Endothelial cell of umbilical vein (primary cell): ENCODE data around the gene IQCB1. TPM values are rescaled to one million over a fixed set of nuclear protein-coding genes. Genes with fewer than 3 reads are reported as not detected.

Experiments used
- BruUV-seq: library from RNA; stranded (reverse); fragments of 400-500 nt; replicated peaks from 2 replicates; lab custom pipeline; 2021; lab: Mats Ljungman, UMichigan
- CTCF ChIA-PET: fragments of 300-600, 350-600 bp; sonication (Branson Sonifier 250); formaldehyde crosslinking; loops from one replicate; lab custom pipeline; 2021; ENCODE audit warnings: antibody characterized with exemption, inconsistent platforms; lab: Charles Lee
- POLR2A ChIA-PET: fragments of 300-600, 350-600 bp; sonication (Branson Sonifier 250); formaldehyde crosslinking; loops from one replicate; lab custom pipeline; 2021; ENCODE audit warnings: antibody characterized with exemption, inconsistent platforms; lab: Charles Lee
- DNase-seq: peaks from one replicate; pipeline ENCODE4 v3.0.0-alpha.2; 2011; ENCODE audit warnings: low read depth, low spot score
- FAIRE-seq: peaks from 2 replicates; lab custom pipeline; 2011; peaks lifted over from hg19 to GRCh38; lab: Jason Lieb, UNC
- H2AFZ ChIP-seq: 2 replicates; pipeline ENCODE4 v1.6.0; 2012; ENCODE audit warnings: low read depth, low read length, control low read depth, inconsistent platforms
- H3K27ac ChIP-seq: 2 replicates; pipeline ENCODE4 v1.5.1; 2011; ENCODE audit warnings: low read depth, mild to moderate bottlenecking, control low read depth, low read length, moderate library complexity; ENCODE audit not compliant: insufficient read depth
- H3K27me3 ChIP-seq, 2 experiments: 2 replicates each; pipeline versions ENCODE4 v1.6.0 to v1.6.1; 2011; ENCODE audit warnings: low read length in 2 of 2, mixed read lengths in 1 of 2; ENCODE audit not compliant: control insufficient read depth in 2 of 2, insufficient read depth in 2 of 2
- H3K36me3 ChIP-seq, 2 experiments: 2 replicates in 1 of 2; 3 replicates in 1 of 2; pipeline ENCODE4 v1.5.1; 2011; ENCODE audit warnings: low read length in 2 of 2, mild to moderate bottlenecking in 1 of 2, moderate library complexity in 1 of 2; ENCODE audit not compliant: control insufficient read depth in 2 of 2, insufficient read depth in 2 of 2; ENCODE audit errors: extremely low read depth in 1 of 2
- H3K4me1 ChIP-seq: 3 replicates; pipeline ENCODE4 v1.5.1; 2011; ENCODE audit warnings: mild to moderate bottlenecking, low read length; ENCODE audit not compliant: control insufficient read depth, insufficient read depth; ENCODE audit errors: extremely low read depth
- H3K4me2 ChIP-seq: 2 replicates; pipeline ENCODE4 v1.6.1; 2011; ENCODE audit warnings: low read length, control low read depth, mixed read lengths; ENCODE audit not compliant: insufficient read depth
- H3K4me3 ChIP-seq, 3 experiments: fragments of 200-600 bp in 1 of 3; sonication (generic), shearing (Covaris generic) in 1 of 3; replicated peaks in 1 of 3; 2 replicates each; pipeline ENCODE4 v1.5.1; 2011 to 2016; ENCODE audit warnings: control low read depth in 3 of 3, low read length in 3 of 3, mild to moderate bottlenecking in 2 of 3, inconsistent platforms in 1 of 3, low read depth in 1 of 3, moderate library complexity in 1 of 3; ENCODE audit not compliant: insufficient read depth in 1 of 3
- H3K79me2 ChIP-seq: 2 replicates; pipeline ENCODE4 v1.6.0; 2012; ENCODE audit warnings: low read length, inconsistent platforms; ENCODE audit not compliant: control insufficient read depth, insufficient read depth
- H3K9ac ChIP-seq: replicated peaks from 2 replicates; pipeline ENCODE3; 2011; ENCODE audit warnings: low read length, control low read depth; ENCODE audit not compliant: insufficient read depth; ENCODE audit errors: extremely low read depth
- H3K9me1 ChIP-seq: replicated peaks from 3 replicates; pipeline ENCODE4 v1.6.0; 2011; ENCODE audit warnings: mild to moderate bottlenecking, low read length; ENCODE audit not compliant: control insufficient read depth, insufficient read depth; ENCODE audit errors: extremely low read depth
- H3K9me3 ChIP-seq: replicated peaks from 2 replicates; pipeline ENCODE4 v1.5.1; 2012; ENCODE audit warnings: low read length, inconsistent platforms; ENCODE audit not compliant: control insufficient read depth, insufficient read depth
- H4K20me1 ChIP-seq: replicated peaks from 2 replicates; pipeline ENCODE3; 2011; ENCODE audit warnings: mild to moderate bottlenecking, low read length; ENCODE audit not compliant: control insufficient read depth, insufficient read depth; ENCODE audit errors: extremely low read depth
- CTCF ChIP-seq, 2 donors: IDR thresholded peaks; 1 replicate in 1 of 2; 2 replicates in 1 of 2; pipeline ENCODE4 v1.5.1; 2011; ENCODE audit warnings: low read length in 2 of 2, mild to moderate bottlenecking in 2 of 2, moderate library complexity in 2 of 2, control low read depth in 1 of 2, inconsistent platforms in 1 of 2, low read depth in 1 of 2; ENCODE audit not compliant: insufficient read depth in 1 of 2; ENCODE audit errors: extremely low read depth in 1 of 2
- EZH2 ChIP-seq: IDR thresholded peaks from 2 replicates; pipeline ENCODE4 v1.6.1; 2012; ENCODE audit warnings: borderline replicate concordance, low read depth, mild to moderate bottlenecking, moderate library complexity, low read length, inconsistent platforms; ENCODE audit not compliant: severe bottlenecking
- FOS ChIP-seq: IDR thresholded peaks from 2 replicates; pipeline ENCODE4 v1.6.1; 2011; ENCODE audit warnings: mild to moderate bottlenecking, low read length, moderate library complexity, borderline replicate concordance; ENCODE audit not compliant: insufficient read depth
- GATA2 ChIP-seq: IDR thresholded peaks from 2 replicates; pipeline ENCODE4 v1.7.0; 2011; ENCODE audit warnings: low read depth, mild to moderate bottlenecking, moderate library complexity, mixed read lengths, low read length; ENCODE audit not compliant: insufficient read length, insufficient read depth
- JUN ChIP-seq: IDR thresholded peaks from 2 replicates; pipeline ENCODE4 v1.6.1; 2011; ENCODE audit warnings: borderline replicate concordance, low read depth; ENCODE audit not compliant: insufficient read length, insufficient read depth
- MYC ChIP-seq: IDR thresholded peaks from one replicate; pipeline ENCODE4 v1.6.1; 2011; ENCODE audit warnings: mild to moderate bottlenecking, low read depth, low read length
- POLR2A ChIP-seq: IDR thresholded peaks from 2 replicates; pipeline ENCODE4 v1.6.1; 2012; ENCODE audit warnings: low read depth, mild to moderate bottlenecking, control low read depth, low read length
- POLR2AphosphoS5 ChIP-seq: IDR thresholded peaks from 2 replicates; pipeline ENCODE4 v1.6.1; 2012; ENCODE audit warnings: low read depth, mild to moderate bottlenecking, control low read depth, low read length, moderate library complexity; ENCODE audit not compliant: insufficient read depth
- dilution Hi-C: fragments of 300-500 bp; cut with MboI; formaldehyde crosslinking; loops from one replicate; pipeline ENCODE4 v1.15.0; 2019; ENCODE audit warnings: low sequenced_read_pairs; ENCODE audit not compliant: extremely low pct_ligation_motif_present
- intact Hi-C: fragments of 100-400 bp; cut with micrococcal nuclease; formaldehyde crosslinking; loops from one replicate; pipeline ENCODE4 v1.10.0; 2022
- polyA plus RNA-seq, 4 experiments: library from polyadenylated mRNA; depleted of rRNA in 3 of 4; stranded (reverse) in 3 of 4; unstranded in 1 of 4; fragments of >200 nt; gene quantifications; 2 replicates each; pipeline versions ENCODE4 v1.2.1 to v1.2.3, GENCODE V29; 2011 to 2012; ENCODE audit warnings: missing spikeins in 1 of 4
- total RNA-seq: library from RNA; stranded (reverse); gene quantifications from 2 replicates; pipeline ENCODE4 v1.2.3, GENCODE V29; 2021
- TF ChIP-seq, protein P1 (sequence below): IDR thresholded peaks from 2 replicates; pipeline ENCODE4 v1.6.1; 2011; ENCODE audit not compliant: insufficient read depth, insufficient read length

IQCB1 gene
- total and polyA plus RNA-seq, 2 donors (not counting 3 experiments of a cell fraction or from before 2014, with no cell fraction given): 9.9 to 22.0 TPM

- CTCF ChIA-PET: no interaction called here
- H3K9me1 ChIP-seq: no peaks in the 10 kb centered on the region
- intact Hi-C loops (no loop called here), dilution Hi-C loops (no loop called here)
- no peak overlapping the region for H3K27ac ChIP-seq
- no peak for DNase-seq
- H3K36me3 ChIP-seq: peaks cover 4 to 5% of the 10 kb centered on the region in 2 experiments
- BruUV-seq: no TSS peak
- H3K4me3 ChIP-seq: no peak overlapping the region
- TF ChIP-seq, protein P1, sequence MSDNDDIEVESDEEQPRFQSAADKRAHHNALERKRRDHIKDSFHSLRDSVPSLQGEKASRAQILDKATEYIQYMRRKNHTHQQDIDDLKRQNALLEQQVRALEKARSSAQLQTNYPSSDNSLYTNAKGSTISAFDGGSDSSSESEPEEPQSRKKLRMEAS: no peak
- TF ChIP-seq POLR2AphosphoS5 (no peak), JUN (no peak), FOS (no peak), POLR2A (no peak), GATA2 (no peak), EZH2 (no peak), MYC (no peak), CTCF (IDR thresholded peaks at IDR 0.05; ENCODE audit: extremely low read depth in 1 of 2, insufficient read depth in 1 of 2, low read depth in 1 of 2, low read length in 2 of 2) (no peak)
- no peak overlapping the region for H3K4me2 ChIP-seq
- H3K9ac ChIP-seq: no peak overlapping the region
- H3K27me3 ChIP-seq: no peaks in the 10 kb centered on the region
- H3K79me2 ChIP-seq: no peaks in the 10 kb centered on the region
- H3K9me3 ChIP-seq: no peaks in the 10 kb centered on the region
- POLR2A ChIA-PET: no interaction called here
- no peak for FAIRE-seq
- H2AFZ ChIP-seq: no peak overlapping the region
- no peaks in the 10 kb centered on the region for H4K20me1 ChIP-seq
- no peaks in the 10 kb centered on the region for H3K4me1 ChIP-seq
Observed at GRCh38 chr3:121822973-121823372, 11.9 kb downstream of the IQCB1 start.
